SKM-1 treated with dmso at 0.1 percent for 144 hours (cell line): ENCODE data around the gene NPAS3.

Source experiments
- DNase-seq: peaks from one replicate; lab custom pipeline; 2025; ENCODE audit not compliant: unreplicated experiment; lab: John Stamatoyannopoulos, UW

Gene NPAS3

DNA sequence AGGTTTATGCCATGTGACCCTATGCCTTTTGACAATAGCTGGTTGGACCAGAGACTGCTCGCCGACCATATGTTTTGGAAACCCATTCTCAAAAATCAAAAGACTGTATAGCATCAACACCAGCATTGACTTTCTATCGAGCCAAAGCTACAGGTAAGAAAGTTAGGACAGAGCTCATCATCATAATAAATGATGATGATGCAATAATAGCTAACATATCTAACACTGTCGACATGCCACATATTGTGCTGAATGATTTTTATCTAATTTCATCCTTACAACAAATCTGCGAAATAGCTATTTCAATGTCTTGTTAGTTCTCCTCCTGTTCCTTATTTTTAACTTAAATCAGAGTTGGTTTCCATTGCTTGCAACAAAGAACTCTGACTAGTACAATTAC lies 909.3 kb downstream of the NPAS3 start:
- no peak for DNase-seq

DNA sequence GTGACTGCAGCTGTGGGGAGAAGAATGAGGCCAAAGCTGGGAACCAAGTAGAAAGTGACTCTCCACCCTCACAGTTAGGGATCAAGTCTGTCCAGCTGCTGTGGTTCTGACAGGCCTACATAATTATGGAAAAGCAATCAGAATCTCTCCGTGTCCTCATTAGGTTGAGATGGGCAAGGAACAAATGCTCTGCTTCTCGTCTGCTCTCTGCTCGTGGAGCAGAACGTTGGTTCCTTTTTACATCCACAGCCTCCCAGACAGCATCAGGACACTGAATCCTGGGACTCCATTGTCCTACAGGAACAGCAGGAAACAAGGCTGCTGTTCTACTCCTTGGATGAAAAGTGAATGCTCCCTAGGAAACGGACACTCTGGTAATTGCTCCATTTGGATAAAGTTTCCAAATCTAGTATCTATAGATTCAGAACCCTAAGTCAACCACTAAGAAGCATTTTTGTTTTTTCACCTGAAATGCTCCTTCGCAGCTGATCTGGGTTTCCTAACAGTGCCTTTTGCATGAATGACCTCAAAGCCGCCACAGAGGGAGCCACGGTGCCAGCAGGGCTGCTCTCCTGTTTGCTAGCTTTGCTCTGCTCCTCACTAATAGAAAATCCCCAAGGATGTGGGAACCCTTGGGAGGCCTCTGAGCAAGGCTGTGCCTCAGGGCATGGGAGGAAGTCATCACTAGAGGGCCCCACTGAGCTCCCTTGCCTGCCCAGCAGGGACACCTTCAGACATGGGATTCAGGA lies 910.2 kb downstream of the NPAS3 start:
- DNase-seq, result peak; percentile 22

DNA sequence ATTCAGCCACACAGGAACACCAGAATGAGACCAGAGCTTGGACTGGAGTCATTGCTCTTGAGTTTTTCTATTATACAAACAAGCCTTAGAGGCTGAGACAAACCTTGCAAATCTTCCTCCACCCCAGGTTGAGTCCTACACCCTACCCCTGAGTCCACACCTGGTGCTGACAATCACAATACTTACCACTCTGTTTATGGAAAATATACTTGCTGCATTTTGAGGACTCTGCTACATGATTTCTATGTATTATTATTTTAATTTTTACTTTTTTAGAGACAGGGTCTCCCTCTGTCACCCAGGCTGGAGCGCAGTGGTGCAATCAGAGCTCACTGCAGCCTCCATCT lies 910.7 kb downstream of the NPAS3 start:
- DNase-seq, result no peak

DNA sequence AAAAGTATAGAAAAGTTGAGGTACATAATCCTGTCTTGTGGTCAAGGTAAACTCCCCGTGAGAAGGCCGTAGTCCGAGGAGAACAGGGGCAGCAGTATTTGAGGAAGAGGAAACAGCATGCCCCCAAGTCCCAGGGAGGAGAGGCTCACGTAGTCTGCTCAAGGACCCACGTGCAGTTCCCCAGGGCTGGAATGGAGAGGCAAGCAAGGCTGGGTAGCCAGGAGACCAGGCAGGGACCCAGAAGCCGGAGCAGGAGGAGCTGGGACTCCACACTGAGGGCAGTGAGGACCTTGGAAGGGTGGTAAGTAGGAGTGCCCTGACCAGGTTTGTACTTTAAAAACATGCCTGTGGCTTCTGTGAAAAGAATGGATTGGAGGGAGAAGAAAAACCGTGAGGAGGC lies 912.1 kb downstream of the NPAS3 start:
- DNase-seq, result no peak

DNA sequence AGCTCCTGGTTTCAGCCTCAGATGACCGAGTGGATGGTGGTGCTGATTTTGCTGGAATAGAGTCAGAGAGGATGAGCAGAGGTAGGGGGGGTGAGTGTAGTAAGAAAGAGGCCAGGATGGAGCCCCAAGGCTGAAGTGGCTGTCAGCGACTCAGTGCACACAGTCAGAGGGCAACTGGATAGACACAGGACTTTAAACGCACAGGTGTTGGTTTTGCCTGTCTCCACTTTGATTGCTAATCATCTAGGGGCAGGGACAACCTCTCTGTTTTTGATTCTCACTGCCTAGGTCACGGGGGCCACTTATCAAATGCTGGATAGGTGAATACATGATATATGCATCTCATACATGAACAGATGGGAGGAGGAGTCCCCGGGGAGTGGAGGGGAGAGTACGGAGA lies 912.7 kb downstream of the NPAS3 start:
- DNase-seq, result no peak

DNA sequence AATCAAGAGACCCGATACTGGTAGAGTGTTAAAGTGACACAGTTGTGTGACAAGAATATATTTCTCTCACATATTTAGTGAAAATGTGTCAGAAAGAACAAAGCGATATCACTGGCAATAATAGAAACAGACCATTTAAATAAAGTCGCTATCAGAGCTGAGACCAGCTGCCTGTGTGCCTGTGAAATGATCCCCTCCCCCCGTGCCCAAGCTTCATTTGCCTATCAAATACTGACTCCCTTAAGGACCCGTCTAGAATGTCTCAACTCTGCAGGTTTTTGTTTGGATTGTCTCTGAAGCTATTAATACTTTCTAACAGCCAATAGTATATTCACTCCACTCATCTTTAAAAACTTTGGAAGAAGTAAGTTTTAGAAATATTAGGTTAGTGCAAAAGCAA lies 913.3 kb downstream of the NPAS3 start:
- DNase-seq, result no peak
